H1 (cell line): Measurements from ENCODE around the gene ACSF3. TPM values are rescaled to one million over a fixed set of nuclear protein-coding genes. Genes with fewer than 3 reads are reported as not detected.
A peak's percentile ranks its signal among the peaks of the same experiment; 100 is the strongest.

Experiments
- CTCF ChIA-PET: fragments of 300-600 bp; sonication (Branson Sonifier 250); formaldehyde crosslinking; loops from one replicate; lab custom pipeline; 2021; ENCODE audit not compliant: partially characterized antibody; lab: Charles Lee
- POLR2A ChIA-PET: fragments of 300-600 bp; sonication (Branson Sonifier 250); formaldehyde crosslinking; loops from one replicate; lab custom pipeline; 2021; ENCODE audit warnings: inconsistent platforms; ENCODE audit not compliant: partially characterized antibody; lab: Charles Lee
- DNase-seq, 2 experiments: peaks; one replicate each; pipeline versions ENCODE4 v3.0.0 to v3.0.0-alpha.2; 2010 to 2022; ENCODE audit warnings: low spot score in 2 of 2, low read depth in 1 of 2, mixed read lengths in 1 of 2
- FAIRE-seq: peaks from 2 replicates; lab custom pipeline; 2011; peaks lifted over from hg19 to GRCh38; lab: Jason Lieb, UNC
- H2AFZ ChIP-seq: 2 replicates; pipeline ENCODE4 v1.8.1; 2012; ENCODE audit warnings: low read length, inconsistent platforms
- H2AK5ac ChIP-seq: 2 replicates; pipeline ENCODE4 v1.6.1; 2013; ENCODE audit warnings: low read depth, low read length
- H2BK120ac ChIP-seq: replicated peaks from 2 replicates; pipeline ENCODE3; 2013; ENCODE audit warnings: low read depth, low read length, inconsistent platforms
- H2BK12ac ChIP-seq: 2 replicates; pipeline ENCODE4 v1.6.1; 2013; ENCODE audit warnings: low read depth, low read length
- H2BK15ac ChIP-seq: 2 replicates; pipeline ENCODE4 v1.6.1; 2013; ENCODE audit warnings: low read length
- H2BK20ac ChIP-seq: 2 replicates; pipeline ENCODE4 v1.6.1; 2013; ENCODE audit warnings: low read length
- H2BK5ac ChIP-seq: 2 replicates; pipeline ENCODE4 v1.6.1; 2013; ENCODE audit warnings: low read depth, low read length
- H3K14ac ChIP-seq: 2 replicates; pipeline ENCODE4 v1.6.1; 2013; ENCODE audit warnings: inconsistent platforms; ENCODE audit not compliant: insufficient read length
- H3K18ac ChIP-seq: 2 replicates; pipeline ENCODE4 v1.6.1; 2013; ENCODE audit warnings: low read length; ENCODE audit errors: extremely low read depth
- H3K23ac ChIP-seq: 2 replicates; pipeline ENCODE4 v1.6.1; 2013; ENCODE audit warnings: inconsistent platforms; ENCODE audit not compliant: insufficient read length
- H3K23me2 ChIP-seq: 2 replicates; pipeline ENCODE4 v1.6.1; 2013; ENCODE audit warnings: low read depth, low read length
- H3K27ac ChIP-seq: 2 replicates; pipeline ENCODE4 v1.6.1; 2011; ENCODE audit warnings: low read depth, low read length, inconsistent platforms
- H3K27me3 ChIP-seq, 4 experiments: replicated peaks in 1 of 4; 1 replicate in 1 of 4; 2 replicates in 3 of 4; pipeline versions ENCODE4 v1.6.1 to v1.8.1; 2011 to 2013; ENCODE audit warnings: low read length in 3 of 4, mild to moderate bottlenecking in 3 of 4, inconsistent platforms in 2 of 4, mixed read lengths in 2 of 4, moderate library complexity in 1 of 4; ENCODE audit not compliant: control insufficient read depth in 3 of 4, insufficient read depth in 3 of 4; ENCODE audit errors: extremely low read depth in 1 of 4
- H3K36me3 ChIP-seq, 4 experiments: 2 replicates each; pipeline versions ENCODE4 v1.6.1 to v1.8.1; 2011 to 2013; ENCODE audit warnings: mild to moderate bottlenecking in 4 of 4, low read length in 3 of 4, moderate library complexity in 2 of 4, control low read depth in 1 of 4, inconsistent platforms in 1 of 4; ENCODE audit not compliant: insufficient read depth in 4 of 4, control insufficient read depth in 2 of 4
- H3K4ac ChIP-seq: replicated peaks from 2 replicates; pipeline ENCODE3; 2013; ENCODE audit warnings: low read length, low read depth, mixed read lengths, inconsistent platforms; ENCODE audit not compliant: insufficient read length
- H3K4me1 ChIP-seq, 4 experiments: replicated peaks in 1 of 4; 1 replicate in 1 of 4; 2 replicates in 3 of 4; pipeline versions ENCODE4 v1.6.1 to v1.8.1; 2011 to 2013; ENCODE audit warnings: low read length in 3 of 4, inconsistent platforms in 2 of 4, mixed read lengths in 1 of 4; ENCODE audit not compliant: insufficient read depth in 4 of 4, control insufficient read depth in 3 of 4
- H3K4me2 ChIP-seq, 2 experiments: 2 replicates each; pipeline versions ENCODE4 v1.6.1 to v1.8.1; 2011 to 2013; ENCODE audit warnings: low read depth in 2 of 2, low read length in 2 of 2, control low read depth in 1 of 2, inconsistent platforms in 1 of 2, mild to moderate bottlenecking in 1 of 2; ENCODE audit not compliant: insufficient read depth in 1 of 2
- H3K4me3 ChIP-seq, 4 experiments: fragments of 200-600, 300-600 bp in 1 of 4; sonication (generic), shearing (Covaris generic), sonication (Bioruptor Twin) in 1 of 4; 2 replicates each; pipeline versions ENCODE4 v1.5.1 to v1.8.1; 2011 to 2016; ENCODE audit warnings: low read length in 4 of 4, low read depth in 3 of 4, control low read depth in 2 of 4, inconsistent platforms in 2 of 4, mild to moderate bottlenecking in 2 of 4, mixed read lengths in 1 of 4, moderate library complexity in 1 of 4; ENCODE audit not compliant: insufficient read depth in 2 of 4; ENCODE audit errors: extremely low read depth in 1 of 4
- H3K56ac ChIP-seq: replicated peaks from 2 replicates; pipeline ENCODE3; 2013; ENCODE audit warnings: low read depth, mild to moderate bottlenecking, mixed read lengths, low read length, inconsistent platforms; ENCODE audit not compliant: insufficient read length
- H3K79me1 ChIP-seq: 2 replicates; pipeline ENCODE4 v1.6.1; 2013; ENCODE audit warnings: low read depth, low read length, control low read depth
- H3K79me2 ChIP-seq, 2 experiments: 2 replicates each; pipeline versions ENCODE4 v1.6.1 to v1.8.1; 2012 to 2013; ENCODE audit warnings: low read length in 2 of 2, mild to moderate bottlenecking in 2 of 2, inconsistent platforms in 1 of 2; ENCODE audit not compliant: insufficient read depth in 2 of 2, control insufficient read depth in 1 of 2
- H3K9ac ChIP-seq, 4 experiments: replicated peaks in 1 of 4; 1 replicate in 1 of 4; 2 replicates in 3 of 4; pipeline versions ENCODE4 v1.6.1 to v1.8.1; 2011 to 2013; ENCODE audit warnings: low read depth in 3 of 4, low read length in 3 of 4, control low read depth in 2 of 4, mild to moderate bottlenecking in 2 of 4, moderate library complexity in 2 of 4, inconsistent platforms in 1 of 4; ENCODE audit errors: extremely low read depth in 1 of 4
- H3K9me3 ChIP-seq, 2 experiments: 2 replicates each; pipeline versions ENCODE4 v1.6.1 to v1.8.1; 2012 to 2013; ENCODE audit warnings: mild to moderate bottlenecking in 2 of 2, moderate library complexity in 2 of 2, control low read depth in 1 of 2, inconsistent platforms in 1 of 2, low read depth in 1 of 2, low read length in 1 of 2, mixed read lengths in 1 of 2; ENCODE audit not compliant: insufficient read depth in 2 of 2
- H4K20me1 ChIP-seq, 2 experiments: replicated peaks in 1 of 2; 2 replicates each; pipeline versions ENCODE3 to v1.8.1; 2011 to 2013; ENCODE audit warnings: inconsistent platforms in 2 of 2, low read length in 2 of 2, mild to moderate bottlenecking in 1 of 2; ENCODE audit not compliant: insufficient read depth in 2 of 2, control insufficient read depth in 1 of 2
- H4K5ac ChIP-seq: 2 replicates; pipeline ENCODE4 v1.6.1; 2013; ENCODE audit warnings: low read length, low read depth, mixed read lengths, inconsistent platforms; ENCODE audit not compliant: insufficient read length
- H4K8ac ChIP-seq: 2 replicates; pipeline ENCODE4 v1.8.0; 2013; ENCODE audit warnings: mild to moderate bottlenecking, moderate library complexity, low read length, inconsistent platforms; ENCODE audit not compliant: insufficient read depth; ENCODE audit errors: extremely low read depth
- H4K91ac ChIP-seq: replicated peaks from 2 replicates; pipeline ENCODE3; 2013; ENCODE audit warnings: low read length, mixed read lengths, inconsistent platforms; ENCODE audit not compliant: insufficient read length
- GTF2F1 ChIP-seq: IDR thresholded peaks from 2 replicates; pipeline ENCODE4 v1.6.1; 2012; ENCODE audit warnings: low read depth, low read length, improper control_type of control experiment, borderline replicate concordance
- KDM5A ChIP-seq: fragments of 200-600 bp; IDR thresholded peaks from 2 replicates; pipeline ENCODE4 v1.7.1; 2012; ENCODE audit warnings: mild to moderate bottlenecking, low read length, inconsistent platforms, mixed read lengths
- POLR2AphosphoS5 ChIP-seq: IDR thresholded peaks from 2 replicates; pipeline ENCODE4 v1.6.1; 2011; ENCODE audit warnings: low read depth, low read length
- RFX5 ChIP-seq: IDR thresholded peaks from 2 replicates; pipeline ENCODE4 v1.6.1; 2011; ENCODE audit warnings: low read depth, low read length, improper control_type of control experiment, borderline replicate concordance
- SAP30 ChIP-seq: fragments of 300-600 bp; sonication (generic); IDR thresholded peaks from 2 replicates; pipeline ENCODE4 v1.7.1; 2012; ENCODE audit warnings: low read length, moderate library complexity, mild to moderate bottlenecking, inconsistent platforms; ENCODE audit not compliant: insufficient read depth, insufficient replicate concordance
- SIRT6 ChIP-seq: IDR thresholded peaks from one replicate; pipeline ENCODE4 v1.7.1; 2012; ENCODE audit warnings: low read length, inconsistent platforms
- SP2 ChIP-seq: IDR thresholded peaks from 2 replicates; pipeline ENCODE4 v1.6.1; 2012; ENCODE audit warnings: mild to moderate bottlenecking, low read length, inconsistent platforms
- SUZ12 ChIP-seq: fragments of 200-600 bp; sonication (generic); IDR thresholded peaks from 2 replicates; pipeline ENCODE4 v1.6.1; 2012; ENCODE audit warnings: mild to moderate bottlenecking, inconsistent platforms, low read length, moderate library complexity, mixed read lengths
- TBP ChIP-seq: IDR thresholded peaks from 2 replicates; pipeline ENCODE4 v1.6.1; 2011; ENCODE audit warnings: low read depth, low read length, improper control_type of control experiment
- USF2 ChIP-seq: IDR thresholded peaks from 2 replicates; pipeline ENCODE4 v1.6.1; 2011; ENCODE audit warnings: low read length, improper control_type of control experiment
- ZNF274 ChIP-seq: IDR thresholded peaks from 2 replicates; pipeline ENCODE4 v1.7.0; 2012; ENCODE audit warnings: low read length, borderline replicate concordance; ENCODE audit errors: extremely low read depth
- WGBS, 2 experiments: shearing (Covaris generic) in 1 of 2; methylation state at CpG; one replicate each; pipeline versions ENCODE4 v1.1.6 to v1.1.7; 2013 to 2015; ENCODE audit warnings: low lambda C conversion rate in 2 of 2, mixed read lengths in 2 of 2, inconsistent platforms in 1 of 2, low coverage in 1 of 2, missing lambda C conversion rate in 1 of 2; ENCODE audit not compliant: insufficient replicate concordance in 2 of 2, insufficient coverage in 1 of 2, insufficient read length in 1 of 2; ENCODE audit errors: extremely low coverage in 1 of 2, missing lambda C conversion rate in 1 of 2; 5-methylcytosine and 5-hydroxymethylcytosine counted together
- polyA plus RNA-seq, 7 experiments: library from polyadenylated mRNA; depleted of rRNA in 3 of 7; stranded (reverse) in 5 of 7; unstranded in 2 of 7; fragments of >200 nt in 5 of 7; fragments of 200-250 nt in 2 of 7; gene quantifications; 1 replicate in 5 of 7; 2 replicates in 1 of 7; 4 replicates in 1 of 7; pipeline versions ENCODE4 v1.2.1 to v1.2.3, GENCODE V29; 2011 to 2013; ENCODE audit warnings: missing spikeins in 2 of 7, mixed read lengths in 2 of 7
- total RNA-seq: library from RNA; stranded (reverse); fragmentation: NEBNext Ultra II Directional; extraction: Animal tissue kit (Norgen Biotek cat#: 25700); gene quantifications from 2 replicates; pipeline ENCODE4 v1.2.1, GENCODE V29; 2021

The ACSF3 gene
- total and polyA plus RNA-seq, 2 of the 8 experiments (the other 6 are each of a cell fraction or from before 2014, with no cell fraction given): 15.6 to 22.9 TPM

DNA sequence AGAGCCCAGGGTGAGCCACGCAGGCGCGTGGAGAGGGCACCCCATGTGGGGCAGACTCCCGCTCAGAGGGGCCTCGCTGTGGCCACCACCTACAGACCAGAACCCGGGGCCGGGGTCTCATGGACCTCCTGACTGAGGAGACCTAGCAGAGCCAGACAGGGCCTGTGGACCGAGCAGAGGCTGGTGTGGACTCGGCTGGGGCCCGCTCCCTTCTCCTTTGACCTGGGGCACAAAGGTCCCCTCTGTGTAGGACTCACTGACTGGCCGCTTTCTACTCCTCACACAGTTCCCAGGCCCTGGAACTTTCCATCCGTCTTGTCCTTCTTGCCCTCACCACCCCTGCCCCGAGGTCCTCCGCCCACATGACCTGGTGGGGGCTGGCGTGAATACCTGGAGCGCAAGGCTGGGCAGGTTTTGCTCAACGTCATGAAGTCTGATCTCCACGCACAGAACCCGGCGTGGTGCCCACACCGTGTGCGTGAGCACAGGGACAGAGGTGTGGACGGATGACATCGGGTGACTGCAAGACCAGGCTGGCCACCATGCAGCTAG lies 44.7 kb upstream of the ACSF3 start:
- Histone ChIP-seq H2AK5ac (no peak overlapping the region), H4K20me1 (peaks cover 0 to 2% of the 10 kb centered on the region in 2 experiments), H4K8ac (peak overlapping the region; percentile 73; the same call in 1 of the 2 replicates), H4K91ac (no peak overlapping the region), H2BK15ac (peak overlapping the region; percentile 72; the same call in 1 of the 2 replicates), H3K18ac (peak overlapping the region; percentile 60), H3K9ac (no peak overlapping the region), H3K14ac (no peak overlapping the region), H3K23me2 (peaks cover 3% of the 10 kb centered on the region; the same call in 1 of the 2 replicates), H3K4me3 (no peak overlapping the region), H4K5ac (no peak overlapping the region), H3K27ac (no peak overlapping the region), H3K9me3 (no peaks in the 10 kb centered on the region), H2BK12ac (peak overlapping the region; percentile 60; the same call in 1 of the 2 replicates), H3K4ac (peak overlapping the region; percentile 32), H3K79me2 (no peaks in the 10 kb centered on the region), H3K27me3 (no peaks in the 10 kb centered on the region), H3K36me3 (no peaks in the 10 kb centered on the region), H2AFZ (no peak overlapping the region), H3K4me1 (peaks cover 0 to 7% (median 3%) of the 10 kb centered on the region in 4 experiments; a peak in 3 of 7 replicates), H2BK120ac (no peak overlapping the region), H3K56ac (no peak overlapping the region), H3K23ac (no peak overlapping the region), H3K4me2 (no peak overlapping the region), H2BK5ac (no peak overlapping the region; the same call in 1 of the 2 replicates), H3K79me1 (no peaks in the 10 kb centered on the region), H2BK20ac (0 out of 2 replicates have a peak overlapping the region, but pooled peaks have one; percentile 80)
- CTCF ChIA-PET: interaction anchor here (0.6 to 1.8 kb wide), 3 partner anchors 13 to 436 kb away, joined by 3 to 5 read pairs (median 4); no protein-coding TSS in a partner anchor
- DNase-seq (no peak), FAIRE-seq (no peak)
- POLR2A ChIA-PET: interaction anchor here (1.0 kb wide), 1 partner anchor 39 kb away, joined by 3 read pairs; no protein-coding TSS in a partner anchor
- 88% methylated on average over 23 of the region's 24 CpGs; no CpG with 5 or more reads in 1 of the 2 experiments for WGBS, 2 experiments
- TF ChIP-seq TBP (no peak), SIRT6 (no peak), SP2 (no peak), POLR2AphosphoS5 (no peak), ZNF274 (no peak), GTF2F1 (no peak), KDM5A (no peak), USF2 (no peak), SUZ12 (no peak), SAP30 (no peak), RFX5 (no peak)
